Activated naive CD4-positive, alpha-beta T cell treated with anti-CD3 and anti-CD28 coated beads for 36 hours (primary cell): ENCODE measurements around the gene ATP5PB. TPM values are rescaled to one million over a fixed set of nuclear protein-coding genes. Genes with fewer than 3 reads are reported as not detected.

ENCODE experiments used
- CTCF ChIA-PET: fragments of 350-600 bp; sonication (Branson Sonifier 250); formaldehyde crosslinking; loops from one replicate; lab custom pipeline; 2021; ENCODE audit warnings: antibody characterized with exemption; lab: Charles Lee
- DNase-seq: peaks from one replicate; pipeline ENCODE4 v3.0.0-alpha.2; 2020
- H3K27ac Mint-ChIP-seq: one replicate; pipeline ENCODE4 v1.8.0; 2021; ENCODE audit warnings: mild to moderate bottlenecking, mixed read lengths
- H3K27me3 Mint-ChIP-seq: one replicate; pipeline ENCODE4 v1.8.0; 2021; ENCODE audit warnings: low read depth, mixed read lengths
- H3K36me3 Mint-ChIP-seq: one replicate; pipeline ENCODE4 v1.8.0; 2021; ENCODE audit warnings: low read depth, mixed read lengths
- H3K4me1 Mint-ChIP-seq: one replicate; pipeline ENCODE4 v1.8.0; 2021; ENCODE audit warnings: low read depth, mixed read lengths
- H3K4me3 Mint-ChIP-seq: one replicate; pipeline ENCODE4 v1.8.0; 2021; ENCODE audit warnings: mild to moderate bottlenecking, moderate library complexity, mixed read lengths
- H3K9me3 Mint-ChIP-seq: one replicate; pipeline ENCODE4 v1.8.0; 2021; ENCODE audit warnings: mixed read lengths
- intact Hi-C: fragments of 100-400 bp; cut with micrococcal nuclease; formaldehyde crosslinking; loops from one replicate; pipeline ENCODE4 v1.15.1; 2023
- total RNA-seq, 2 experiments: library from RNA; stranded (reverse); gene quantifications; one replicate each; pipeline ENCODE4 v1.2.3, GENCODE V29; 2021

The ATP5PB gene
- total RNA-seq, 2 experiments from 2014 or later: 324 to 331 TPM

DNA sequence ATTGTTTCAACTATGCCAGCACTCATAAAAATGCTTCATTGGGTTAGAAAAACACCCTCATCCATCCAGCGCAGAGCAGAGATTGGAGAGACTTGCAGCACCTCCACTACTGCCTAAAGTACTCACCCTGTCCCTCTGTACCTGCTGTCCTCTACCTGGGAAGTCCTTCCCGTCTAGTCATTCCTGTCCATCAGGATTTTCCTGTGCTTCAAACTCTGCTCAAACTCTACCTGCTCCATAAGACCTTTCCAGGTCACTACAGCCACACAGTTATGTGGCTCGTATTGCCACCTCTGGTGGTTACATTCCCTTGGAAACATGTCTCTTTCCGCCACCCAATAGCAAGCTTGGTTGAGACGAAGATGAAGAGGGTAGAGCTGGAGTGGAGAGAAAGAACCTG lies 28.9 kb upstream of the ATP5PB start:
- no peak overlapping the region for H3K4me3 Mint-ChIP-seq
- intact Hi-C loops: no loop called here
- H3K9me3 Mint-ChIP-seq: no peaks in the 10 kb centered on the region
- CTCF ChIA-PET: no interaction called here
- no peak for DNase-seq
- H3K36me3 Mint-ChIP-seq: peaks cover 7% of the 10 kb centered on the region
- no peaks in the 10 kb centered on the region for H3K27me3 Mint-ChIP-seq
- no peaks in the 10 kb centered on the region for H3K4me1 Mint-ChIP-seq
- H3K27ac Mint-ChIP-seq: no peak overlapping the region

DNA sequence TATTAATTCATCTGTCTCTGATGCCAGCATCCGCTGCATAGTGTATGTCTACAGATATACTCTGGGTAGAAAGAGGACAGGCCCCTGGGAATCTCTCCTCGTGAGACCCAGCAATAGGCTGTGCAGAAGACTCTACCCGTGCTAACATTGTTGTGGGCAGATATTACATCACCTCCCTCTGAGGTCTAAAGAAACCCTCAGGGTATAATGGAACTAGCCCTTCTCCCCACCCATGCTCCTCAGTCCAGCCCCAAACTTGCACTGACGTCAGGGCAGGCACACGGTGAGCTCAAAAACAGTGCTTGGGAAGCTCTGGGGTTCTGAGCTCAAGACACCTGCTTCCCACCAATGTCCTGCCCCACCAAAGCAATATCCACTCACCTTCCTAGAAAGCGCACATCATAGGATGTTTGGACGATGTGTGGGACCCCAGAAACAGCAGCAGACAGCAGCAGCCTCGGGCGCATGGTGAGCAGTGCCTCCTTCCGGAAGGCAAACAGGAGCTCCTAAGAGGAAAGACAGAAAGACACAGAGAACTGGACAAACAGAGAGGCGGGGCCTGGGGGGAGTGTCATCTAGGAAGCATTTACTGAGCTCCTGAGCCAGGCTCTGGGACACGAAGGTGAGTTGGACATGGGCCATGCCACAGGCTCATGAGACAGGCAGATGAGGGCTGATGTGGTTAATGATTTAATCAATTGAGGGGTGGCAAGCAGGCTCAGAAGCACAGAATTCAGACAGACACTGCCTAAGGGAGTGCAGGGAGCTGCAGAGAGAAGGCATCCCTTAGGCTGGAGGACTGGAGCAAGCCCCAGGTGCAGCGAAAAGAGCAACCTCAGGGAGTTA lies 26.5 kb upstream of the ATP5PB start:
- Mint-ChIP-seq H3K9me3 (no peaks in the 10 kb centered on the region), H3K4me1 (no peaks in the 10 kb centered on the region), H3K27ac (no peak overlapping the region), H3K27me3 (no peaks in the 10 kb centered on the region), H3K36me3 (peaks cover 1% of the 10 kb centered on the region), H3K4me3 (no peak overlapping the region)
- no peak for DNase-seq
- CTCF ChIA-PET: interaction anchor here (0.8 kb wide), 1 partner anchor 22 kb away, joined by 5 read pairs; no protein-coding TSS in a partner anchor
- intact Hi-C loops: no loop called here

DNA sequence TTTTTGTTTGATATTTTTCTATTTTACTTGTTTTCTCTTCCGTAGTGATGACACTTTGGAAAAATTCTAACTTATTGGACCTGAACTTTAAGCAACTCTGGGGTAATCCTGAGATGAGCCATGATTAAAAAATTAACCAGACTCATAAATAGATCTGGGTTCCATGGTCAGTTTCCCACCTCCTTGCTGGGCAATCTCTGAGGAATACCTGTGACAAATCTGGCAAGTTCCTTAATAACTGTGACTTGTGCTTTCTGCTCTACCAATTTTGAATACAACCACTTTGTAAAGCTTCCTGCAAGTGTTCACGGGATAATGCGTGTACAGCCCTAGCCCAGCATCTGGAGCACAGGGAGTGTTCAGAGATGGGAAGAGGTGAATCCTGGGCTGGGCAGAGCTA lies 25.0 kb upstream of the ATP5PB start:
- Mint-ChIP-seq H3K36me3 (no peaks in the 10 kb centered on the region), H3K9me3 (no peaks in the 10 kb centered on the region), H3K4me1 (no peaks in the 10 kb centered on the region), H3K27ac (no peak overlapping the region), H3K27me3 (no peaks in the 10 kb centered on the region), H3K4me3 (no peak overlapping the region)
- intact Hi-C loops: no loop called here
- no peak for DNase-seq
- CTCF ChIA-PET: no interaction called here

DNA sequence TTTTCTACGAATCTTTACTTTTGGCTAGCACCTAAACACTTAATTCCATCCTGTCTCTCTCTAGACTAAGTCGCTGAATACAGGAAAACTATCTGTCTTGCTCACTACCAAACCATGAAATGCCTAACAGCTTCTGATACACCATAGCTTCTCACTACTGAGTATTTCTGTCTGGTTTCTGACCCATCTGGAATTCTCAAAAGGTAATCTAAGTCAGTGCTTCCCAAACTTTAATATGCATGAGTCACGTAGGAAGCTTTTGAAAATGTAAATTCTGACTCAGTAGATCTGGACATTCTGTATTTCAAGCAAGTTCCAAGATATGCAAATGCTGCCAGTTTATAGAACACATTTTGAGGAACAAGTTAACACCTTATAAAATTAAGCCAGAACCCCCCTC lies 12.5 kb upstream of the ATP5PB start:
- intact Hi-C loops: no loop called here

DNA sequence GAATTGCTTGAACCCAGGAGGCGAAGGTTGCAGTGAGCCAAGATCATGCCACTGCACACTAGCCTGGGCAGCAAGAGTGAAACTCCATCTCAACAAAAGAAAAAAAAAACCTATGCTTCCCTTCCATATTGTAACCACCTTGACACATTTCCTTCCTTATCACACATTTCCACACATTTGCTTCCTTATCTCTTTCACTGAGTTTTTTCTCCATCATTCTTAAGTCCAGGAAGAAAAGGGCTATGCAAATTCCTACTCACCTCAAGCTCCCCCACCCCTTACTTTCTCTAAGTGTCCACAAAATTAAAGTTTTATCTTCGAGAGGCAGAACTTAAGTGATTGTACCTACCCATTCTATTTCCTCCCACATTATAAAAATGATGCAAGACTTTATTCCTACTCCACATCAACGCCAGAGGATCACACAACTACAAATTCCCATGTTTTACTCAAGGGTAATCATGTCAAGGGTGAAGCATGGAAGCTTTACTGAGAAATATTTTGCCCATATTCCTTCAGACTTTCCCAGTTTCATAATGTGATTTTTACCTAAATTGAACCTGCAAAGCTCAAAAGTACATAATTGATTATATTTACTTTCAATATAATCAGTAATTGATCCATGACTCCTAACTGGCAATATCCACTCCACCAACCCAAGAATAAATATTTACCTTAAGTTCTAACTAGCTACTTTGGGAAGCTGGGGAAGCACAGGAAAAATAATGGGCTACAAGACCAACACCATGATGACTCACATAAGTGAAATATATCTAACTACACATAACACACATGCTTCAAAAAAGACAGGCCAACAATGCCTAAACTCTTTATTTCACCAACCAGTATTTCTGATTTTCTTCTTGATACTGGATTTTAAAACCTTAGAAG lies 9.6 kb upstream of the ATP5PB start:
- Mint-ChIP-seq H3K9me3 (no peaks in the 10 kb centered on the region), H3K36me3 (peaks cover 30% of the 10 kb centered on the region), H3K27ac (peak overlapping the region; percentile 54), H3K4me1 (peaks cover 23% of the 10 kb centered on the region), H3K4me3 (no peak overlapping the region), H3K27me3 (no peaks in the 10 kb centered on the region)
- intact Hi-C loops: loop anchor here (10.0 kb wide), 1 partner anchor 765 kb away; the partner anchor contains the start of gene KCNA3
- CTCF ChIA-PET: interaction anchor here (0.7 to 2.4 kb wide), 5 partner anchors 8 to 216 kb away, joined by 3 to 8 read pairs (median 4); no protein-coding TSS in a partner anchor
- DNase-seq: no peak

More for the DNA sequence above, 12.5 kb upstream of the ATP5PB start:
- Mint-ChIP-seq H3K36me3 (peaks cover 23% of the 10 kb centered on the region), H3K9me3 (no peaks in the 10 kb centered on the region), H3K27ac (peak overlapping the region; percentile 64), H3K4me1 (peaks cover 1% of the 10 kb centered on the region), H3K4me3 (no peak overlapping the region), H3K27me3 (no peaks in the 10 kb centered on the region)
- no peak for DNase-seq
- CTCF ChIA-PET: no interaction called here

DNA sequence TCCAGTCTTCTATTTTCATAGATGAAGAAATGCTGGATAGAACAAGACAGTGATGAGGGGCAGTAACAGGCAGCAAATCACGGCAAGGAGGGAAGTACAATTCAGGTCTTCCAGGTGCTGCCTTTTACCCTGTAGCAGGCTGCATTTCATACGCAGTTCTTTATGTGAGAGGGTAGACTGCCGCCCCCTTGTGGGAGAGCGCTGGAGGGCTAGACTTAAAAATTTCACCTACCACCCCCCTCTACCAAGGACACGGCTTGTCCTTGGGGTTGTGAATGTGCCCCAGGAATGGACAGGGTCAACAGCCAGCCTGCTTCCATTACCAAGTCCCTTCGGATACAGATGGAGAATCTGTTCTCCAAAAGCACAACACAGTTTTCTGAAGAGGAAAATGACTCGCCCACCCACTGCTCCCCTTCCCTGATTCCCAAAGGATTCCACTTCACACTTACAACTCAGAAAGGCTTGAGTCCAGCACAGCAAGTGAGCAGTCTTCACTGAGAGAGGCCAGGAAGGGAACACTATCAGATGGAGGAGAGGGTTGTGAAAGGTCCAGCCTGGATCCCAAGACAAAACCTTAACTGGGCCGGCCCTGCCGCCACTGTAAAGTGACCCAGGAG lies 7.6 kb upstream of the ATP5PB start:
- H3K27ac Mint-ChIP-seq: peak overlapping the region; percentile 65
- no peaks in the 10 kb centered on the region for H3K27me3 Mint-ChIP-seq
- DNase-seq: peak; percentile 78
- peaks cover 39% of the 10 kb centered on the region for H3K4me1 Mint-ChIP-seq
- H3K36me3 Mint-ChIP-seq: peaks cover 38% of the 10 kb centered on the region
- intact Hi-C loops: loop anchor here (1.0 to 10.0 kb wide), 2 partner anchors 218 to 767 kb away; partner anchors contain the start of gene KCNA3
- CTCF ChIA-PET: interaction anchor here (0.7 to 1.8 kb wide), 5 partner anchors 21 to 224 kb away, joined by 3 to 8 read pairs (median 3); no protein-coding TSS in a partner anchor
- no peak overlapping the region for H3K4me3 Mint-ChIP-seq
- H3K9me3 Mint-ChIP-seq: no peaks in the 10 kb centered on the region

DNA sequence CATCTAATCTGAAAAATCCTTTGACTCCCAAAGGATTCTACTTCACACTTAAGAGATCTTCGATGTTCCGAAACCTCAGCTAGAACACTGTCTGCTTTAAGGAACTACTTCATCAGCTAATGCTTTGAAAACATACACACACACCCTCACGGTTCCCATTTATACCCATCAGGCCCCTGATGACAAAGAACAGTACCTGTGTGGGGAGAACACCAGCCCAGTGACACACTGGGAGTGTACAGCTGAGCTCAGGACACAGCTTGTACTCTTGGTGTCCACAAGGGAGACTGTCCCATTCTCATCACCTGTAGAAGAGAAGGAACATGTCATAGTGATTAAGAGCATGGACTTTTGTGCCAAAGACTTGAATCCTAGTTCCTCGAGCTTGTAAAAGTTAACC lies 6.8 kb upstream of the ATP5PB start:
- DNase-seq: peak; percentile 30
- intact Hi-C loops: loop anchor here (10.0 kb wide), 1 partner anchor 768 kb away; the partner anchor contains the start of gene KCNA3

DNA sequence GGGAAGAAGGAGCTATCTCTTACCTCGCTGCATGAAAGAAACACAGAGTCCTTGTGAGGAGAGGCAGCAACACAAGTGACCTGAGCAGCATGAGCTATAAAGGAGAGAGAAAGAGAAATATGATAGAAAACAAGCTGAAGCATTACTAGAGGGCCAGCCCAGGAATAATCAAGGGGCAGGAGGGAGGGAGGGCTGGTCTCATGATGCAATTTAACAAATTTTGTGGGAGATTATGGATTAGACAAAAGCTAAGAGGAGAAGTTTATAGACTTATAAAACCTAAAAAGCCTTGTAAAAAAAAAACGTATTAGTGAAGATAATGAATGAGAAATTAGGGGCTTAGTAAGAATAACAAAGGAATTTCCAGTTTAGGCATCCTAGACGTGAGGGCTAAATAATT lies 5.2 kb upstream of the ATP5PB start:
- Mint-ChIP-seq H3K9me3 (no peaks in the 10 kb centered on the region), H3K27ac (peak overlapping the region; percentile 54), H3K4me1 (peaks cover 55% of the 10 kb centered on the region), H3K4me3 (no peak overlapping the region), H3K27me3 (no peaks in the 10 kb centered on the region), H3K36me3 (peaks cover 37% of the 10 kb centered on the region)
- CTCF ChIA-PET: no interaction called here
- no peak for DNase-seq
- intact Hi-C loops: loop anchor here (10.0 kb wide), 1 partner anchor 769 kb away; the partner anchor contains the start of gene KCNA3

More for the DNA sequence above, 6.8 kb upstream of the ATP5PB start:
- H3K4me1 Mint-ChIP-seq: peaks cover 46% of the 10 kb centered on the region
- H3K4me3 Mint-ChIP-seq: no peak overlapping the region
- peaks cover 40% of the 10 kb centered on the region for H3K36me3 Mint-ChIP-seq
- peak overlapping the region; percentile 65 for H3K27ac Mint-ChIP-seq
- H3K9me3 Mint-ChIP-seq: no peaks in the 10 kb centered on the region
- H3K27me3 Mint-ChIP-seq: no peaks in the 10 kb centered on the region
- CTCF ChIA-PET: interaction anchor here (0.7 to 1.0 kb wide), 5 partner anchors 20 to 225 kb away, joined by 3 to 6 read pairs (median 3); no protein-coding TSS in a partner anchor

DNA sequence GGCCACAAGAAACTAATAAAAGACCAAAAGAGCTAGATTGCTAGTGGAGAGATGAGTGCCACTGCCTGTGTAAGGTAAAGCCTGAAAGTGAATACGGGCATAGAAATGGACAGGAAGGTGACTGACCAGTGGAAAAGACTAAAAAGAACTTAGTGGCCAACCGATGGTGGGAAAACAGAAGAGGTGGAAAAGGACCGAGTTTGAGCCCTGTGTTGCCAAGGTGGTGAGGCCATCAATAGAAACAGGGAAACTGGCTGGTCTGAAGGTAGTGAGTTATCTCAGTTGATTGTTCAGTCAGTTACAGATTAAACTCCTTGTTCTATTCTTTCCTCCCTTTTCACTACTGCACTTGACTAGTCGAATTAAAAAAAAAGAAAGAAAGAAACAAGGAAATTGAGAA lies 2.7 kb upstream of the ATP5PB start:
- H3K36me3 Mint-ChIP-seq: peaks cover 37% of the 10 kb centered on the region
- H3K4me3 Mint-ChIP-seq: no peak overlapping the region
- H3K27me3 Mint-ChIP-seq: no peaks in the 10 kb centered on the region
- DNase-seq: no peak
- H3K27ac Mint-ChIP-seq: peak overlapping the region; percentile 96
- H3K9me3 Mint-ChIP-seq: no peaks in the 10 kb centered on the region
- H3K4me1 Mint-ChIP-seq: peaks cover 71% of the 10 kb centered on the region
- intact Hi-C loops: loop anchor here (2.0 to 10.0 kb wide), 3 partner anchors 40 to 772 kb away; partner anchors contain the start of gene KCNA3
- CTCF ChIA-PET: interaction anchor here (1.2 kb wide), 1 partner anchor 11 kb away, joined by 3 read pairs; no protein-coding TSS in a partner anchor

DNA sequence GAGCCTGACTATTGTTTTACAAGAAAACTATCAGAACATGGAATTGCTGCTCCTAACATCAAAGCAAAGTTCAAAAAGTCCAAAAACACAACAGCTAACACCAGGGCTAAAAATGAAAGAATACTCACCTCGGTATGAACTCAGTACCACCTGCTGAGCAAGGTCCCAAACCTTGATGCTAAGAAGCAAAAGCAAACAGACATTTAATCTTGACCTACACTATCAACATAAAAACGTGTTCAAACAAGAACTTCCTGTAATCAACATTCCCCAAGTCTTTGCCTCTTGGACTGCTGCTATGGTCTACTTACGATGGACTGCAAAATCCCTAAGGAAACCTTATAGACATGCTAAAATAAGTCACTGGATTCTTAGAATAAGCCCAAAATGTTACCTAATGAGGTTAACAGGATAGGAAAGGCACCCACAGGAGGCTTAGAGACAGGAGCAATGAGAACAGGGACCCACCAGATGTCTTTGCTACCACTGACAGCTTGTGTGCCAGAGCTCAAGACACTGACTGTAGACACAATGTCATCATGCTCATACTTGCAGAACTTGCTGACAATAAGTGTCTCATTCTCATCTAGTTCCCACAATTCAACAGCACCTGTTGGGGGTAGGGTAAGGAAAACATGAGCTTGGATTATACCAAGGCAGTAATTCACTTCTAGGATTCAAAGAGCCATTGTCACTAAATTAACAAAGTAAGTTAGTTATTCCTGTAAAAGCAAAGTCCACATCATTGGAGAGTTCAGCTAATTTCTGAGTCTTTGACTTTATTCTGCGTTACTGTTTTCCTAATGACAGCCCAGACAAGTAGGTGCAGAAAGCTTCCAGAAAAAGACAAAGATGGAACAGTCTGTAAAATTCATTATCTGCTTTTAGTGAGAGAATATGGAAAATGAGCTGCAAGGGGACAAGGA lies 2.0 kb upstream of the ATP5PB start:
- no peaks in the 10 kb centered on the region for H3K27me3 Mint-ChIP-seq
- CTCF ChIA-PET: interaction anchor here (0.7 to 2.1 kb wide), 6 partner anchors 9 to 319 kb away, joined by 3 to 8 read pairs (median 3); no protein-coding TSS in a partner anchor
- peaks cover 71% of the 10 kb centered on the region for H3K4me1 Mint-ChIP-seq
- intact Hi-C loops: loop anchor here (2.0 to 10.0 kb wide), 3 partner anchors 40 to 772 kb away; partner anchors contain the start of gene KCNA3
- no peaks in the 10 kb centered on the region for H3K9me3 Mint-ChIP-seq
- H3K27ac Mint-ChIP-seq: peak overlapping the region; percentile 96
- DNase-seq: no peak
- peaks cover 34% of the 10 kb centered on the region for H3K36me3 Mint-ChIP-seq
- H3K4me3 Mint-ChIP-seq: peak overlapping the region; percentile 100
